ENCODE results near the gene TMEM17. TPM values are rescaled to one million over a fixed set of nuclear protein-coding genes. Genes with fewer than 3 reads are reported as not detected.
A peak's percentile ranks its signal among the peaks of the same experiment; 100 is the strongest.

TMEM17 gene
- polyA plus RNA-seq, 2 of the 4 experiments (the other 2 are of a cell fraction), result 5.2 to 10.2 TPM

DNA sequence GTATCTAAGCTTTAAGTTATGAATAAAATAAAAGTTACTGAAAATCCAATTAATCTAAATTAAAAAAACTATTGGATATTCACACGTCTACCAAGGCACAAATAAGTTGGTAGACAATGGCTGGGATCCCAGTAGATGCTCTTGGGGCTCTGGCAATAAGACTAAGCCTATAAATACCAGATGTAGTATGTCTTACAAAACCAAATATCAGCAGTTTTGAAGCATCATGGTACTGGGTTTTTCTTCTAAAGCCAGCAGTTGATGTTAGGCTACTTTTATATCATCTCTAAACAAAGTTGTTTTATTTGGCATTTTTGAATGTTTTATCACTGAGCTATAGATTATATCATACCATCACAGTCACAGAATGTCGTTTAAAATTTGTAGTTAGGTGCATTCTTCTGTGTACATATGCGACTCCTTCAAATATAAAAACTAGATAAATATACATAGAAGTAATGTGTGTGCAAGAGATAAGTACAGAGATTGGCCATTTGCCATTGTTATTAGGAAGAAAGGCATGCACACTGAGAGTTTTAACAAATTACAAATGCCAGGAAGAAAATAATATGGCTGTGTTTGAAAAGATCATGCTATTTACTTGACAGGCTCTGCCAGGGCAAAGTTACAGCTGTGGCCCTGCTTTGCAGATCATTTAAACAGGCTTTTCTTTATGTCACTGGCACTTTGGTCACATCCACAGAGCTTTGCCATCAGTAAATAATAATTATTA, 21.6 kb upstream of the TMEM17 start (continued):
- TF ChIP-seq, protein P1, sequence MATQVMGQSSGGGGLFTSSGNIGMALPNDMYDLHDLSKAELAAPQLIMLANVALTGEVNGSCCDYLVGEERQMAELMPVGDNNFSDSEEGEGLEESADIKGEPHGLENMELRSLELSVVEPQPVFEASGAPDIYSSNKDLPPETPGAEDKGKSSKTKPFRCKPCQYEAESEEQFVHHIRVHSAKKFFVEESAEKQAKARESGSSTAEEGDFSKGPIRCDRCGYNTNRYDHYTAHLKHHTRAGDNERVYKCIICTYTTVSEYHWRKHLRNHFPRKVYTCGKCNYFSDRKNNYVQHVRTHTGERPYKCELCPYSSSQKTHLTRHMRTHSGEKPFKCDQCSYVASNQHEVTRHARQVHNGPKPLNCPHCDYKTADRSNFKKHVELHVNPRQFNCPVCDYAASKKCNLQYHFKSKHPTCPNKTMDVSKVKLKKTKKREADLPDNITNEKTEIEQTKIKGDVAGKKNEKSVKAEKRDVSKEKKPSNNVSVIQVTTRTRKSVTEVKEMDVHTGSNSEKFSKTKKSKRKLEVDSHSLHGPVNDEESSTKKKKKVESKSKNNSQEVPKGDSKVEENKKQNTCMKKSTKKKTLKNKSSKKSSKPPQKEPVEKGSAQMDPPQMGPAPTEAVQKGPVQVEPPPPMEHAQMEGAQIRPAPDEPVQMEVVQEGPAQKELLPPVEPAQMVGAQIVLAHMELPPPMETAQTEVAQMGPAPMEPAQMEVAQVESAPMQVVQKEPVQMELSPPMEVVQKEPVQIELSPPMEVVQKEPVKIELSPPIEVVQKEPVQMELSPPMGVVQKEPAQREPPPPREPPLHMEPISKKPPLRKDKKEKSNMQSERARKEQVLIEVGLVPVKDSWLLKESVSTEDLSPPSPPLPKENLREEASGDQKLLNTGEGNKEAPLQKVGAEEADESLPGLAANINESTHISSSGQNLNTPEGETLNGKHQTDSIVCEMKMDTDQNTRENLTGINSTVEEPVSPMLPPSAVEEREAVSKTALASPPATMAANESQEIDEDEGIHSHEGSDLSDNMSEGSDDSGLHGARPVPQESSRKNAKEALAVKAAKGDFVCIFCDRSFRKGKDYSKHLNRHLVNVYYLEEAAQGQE (IDR thresholded peaks at IDR 0.05), result no peak

DNA sequence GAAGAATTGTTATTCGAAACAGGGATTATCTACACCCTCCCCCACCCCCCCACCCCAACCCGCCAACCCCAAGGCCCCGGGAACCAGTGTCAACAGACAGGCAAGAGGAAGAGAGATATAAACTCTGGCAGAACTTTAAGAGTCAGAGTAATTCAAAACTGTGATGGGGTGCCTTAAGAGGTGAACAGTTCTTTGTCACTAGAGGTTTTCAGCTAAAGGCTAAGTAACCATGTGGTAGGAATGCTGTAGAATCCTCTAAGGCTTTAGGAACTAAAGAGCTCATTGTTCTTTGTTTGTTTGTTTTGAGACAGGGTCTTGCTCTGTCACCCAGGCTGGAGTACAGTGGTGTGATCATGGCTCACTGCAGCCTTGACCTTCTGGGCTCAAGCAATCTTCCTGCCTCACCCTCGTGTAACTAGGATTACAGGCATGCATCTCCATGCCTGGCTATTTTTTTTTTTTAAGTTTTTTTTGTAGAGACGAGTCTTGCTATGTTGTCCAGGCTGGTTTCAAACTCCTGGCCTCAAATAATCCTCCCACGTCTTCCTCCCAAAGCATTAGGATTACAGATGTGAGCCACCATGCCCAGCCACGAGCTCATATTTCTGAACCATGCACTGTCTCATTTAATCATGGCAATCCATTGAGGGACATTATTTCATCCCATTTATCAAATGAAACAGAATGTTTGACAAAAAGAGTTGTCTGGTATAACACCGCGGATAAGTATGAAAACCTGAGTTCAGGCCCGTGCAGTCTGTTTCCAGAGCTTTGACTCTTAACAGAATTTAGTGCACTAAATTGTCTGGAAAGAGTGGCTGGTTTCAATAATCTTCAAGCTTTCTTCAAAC, 20.8 kb upstream of the TMEM17 start:
- FAIRE-seq, result no peak
- POLR2A ChIA-PET, result interaction anchor here (2.1 kb wide), 1 partner anchor 20 kb away, joined by 6 read pairs; the partner anchor contains the start of gene TMEM17

DNA sequence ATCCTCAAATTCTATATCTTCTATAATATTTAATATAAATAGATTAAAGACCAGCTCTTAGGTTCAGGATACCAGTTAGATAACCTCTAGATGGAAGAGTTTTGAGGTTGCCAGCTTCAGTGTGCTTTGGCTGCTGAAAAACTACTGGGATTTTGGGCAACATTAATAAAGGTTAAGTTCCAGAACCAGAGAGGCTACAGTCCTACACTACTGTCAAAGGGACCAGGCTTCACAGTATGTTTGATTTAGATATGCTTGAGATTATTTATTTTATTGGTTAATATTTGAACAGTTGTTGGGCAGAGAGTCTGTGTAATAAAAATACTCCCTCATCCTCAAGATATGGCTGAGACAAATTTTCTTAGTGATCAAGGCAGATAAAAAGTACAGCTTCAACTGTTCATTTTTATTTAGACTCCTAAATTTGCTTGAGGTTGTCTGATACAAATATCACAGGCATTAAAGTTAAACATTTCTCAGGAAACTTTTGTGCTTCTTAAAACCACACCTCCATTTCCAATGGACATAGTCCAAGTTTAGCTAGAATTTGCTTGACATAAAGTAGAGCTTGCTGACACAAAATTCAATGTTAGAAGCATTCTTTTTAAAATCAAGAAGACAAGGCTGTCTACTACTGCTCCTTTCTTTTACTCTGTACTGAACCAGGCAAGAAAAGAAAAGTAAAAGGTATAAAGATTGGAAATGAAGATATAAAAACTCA, 19.7 kb upstream of the TMEM17 start:
- ATAC-seq (no peak), FAIRE-seq (peak; percentile 65), DNase-seq (ENCODE audit: low read depth in 1 of 2, low spot score in 1 of 2) (no peak)
- TF ChIP-seq CBX8 (IDR thresholded peaks at IDR 0.05) (no peak), ZNF302 (CRISPR knock-in tag; IDR thresholded peaks at IDR 0.05) (no peak), CEBPB (IDR thresholded peaks at IDR 0.05) (no peak)
- TF ChIP-seq, protein P2, sequence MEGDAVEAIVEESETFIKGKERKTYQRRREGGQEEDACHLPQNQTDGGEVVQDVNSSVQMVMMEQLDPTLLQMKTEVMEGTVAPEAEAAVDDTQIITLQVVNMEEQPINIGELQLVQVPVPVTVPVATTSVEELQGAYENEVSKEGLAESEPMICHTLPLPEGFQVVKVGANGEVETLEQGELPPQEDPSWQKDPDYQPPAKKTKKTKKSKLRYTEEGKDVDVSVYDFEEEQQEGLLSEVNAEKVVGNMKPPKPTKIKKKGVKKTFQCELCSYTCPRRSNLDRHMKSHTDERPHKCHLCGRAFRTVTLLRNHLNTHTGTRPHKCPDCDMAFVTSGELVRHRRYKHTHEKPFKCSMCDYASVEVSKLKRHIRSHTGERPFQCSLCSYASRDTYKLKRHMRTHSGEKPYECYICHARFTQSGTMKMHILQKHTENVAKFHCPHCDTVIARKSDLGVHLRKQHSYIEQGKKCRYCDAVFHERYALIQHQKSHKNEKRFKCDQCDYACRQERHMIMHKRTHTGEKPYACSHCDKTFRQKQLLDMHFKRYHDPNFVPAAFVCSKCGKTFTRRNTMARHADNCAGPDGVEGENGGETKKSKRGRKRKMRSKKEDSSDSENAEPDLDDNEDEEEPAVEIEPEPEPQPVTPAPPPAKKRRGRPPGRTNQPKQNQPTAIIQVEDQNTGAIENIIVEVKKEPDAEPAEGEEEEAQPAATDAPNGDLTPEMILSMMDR (IDR thresholded peaks at IDR 0.05), result no peak
- CTCF ChIA-PET, result interaction anchor here (0.7 to 1.4 kb wide), 3 partner anchors 10 to 142 kb away, joined by 3 to 4 read pairs (median 4); no protein-coding TSS in a partner anchor
- peaks cover 32% of the 10 kb centered on the region for H3K4me1 ChIP-seq
- H3K9me3 ChIP-seq, result peaks cover 12% of the 10 kb centered on the region; the same call in 2 of the 3 replicates
- peak overlapping the region; percentile 41 to 46 for H3K27ac ChIP-seq
- peak overlapping the region; percentile 63 for H3K4me2 ChIP-seq
- no peak overlapping the region for H3K4me3 ChIP-seq
- POLR2A ChIA-PET, result interaction anchor here (2.1 kb wide), 1 partner anchor 19 kb away, joined by 6 read pairs; the partner anchor contains the start of gene TMEM17

More for the DNA sequence above, 20.8 kb upstream of the TMEM17 start:
- Histone ChIP-seq H3K4me3 (no peak overlapping the region), H3K9me3 (peaks cover 12% of the 10 kb centered on the region; the same call in 2 of the 3 replicates), H3K4me2 (peak overlapping the region; percentile 63; the same call in 2 of the 3 replicates), H3K27ac (peak overlapping the region; percentile 5 to 32; a peak in 4 of 6 replicates), H3K4me1 (peaks cover 32% of the 10 kb centered on the region)
- ATAC-seq (no peak), DNase-seq (ENCODE audit: low read depth in 1 of 2, low spot score in 1 of 2) (no peak)
- CTCF ChIA-PET, result interaction anchor here (0.9 to 1.7 kb wide), 3 partner anchors 9 to 70 kb away, joined by 3 to 6 read pairs (median 4); no protein-coding TSS in a partner anchor
- no peak for TF ChIP-seq FOXS1 (CRISPR knock-in tag; IDR thresholded peaks at IDR 0.05)
- TF ChIP-seq KDM5A (IDR thresholded peaks at IDR 0.05), result no peak
- TF ChIP-seq RARB (CRISPR knock-in tag; IDR thresholded peaks at IDR 0.05), result no peak
- TF ChIP-seq ZC3H11A (IDR thresholded peaks at IDR 0.05), result no peak
- TF ChIP-seq, protein P3, sequence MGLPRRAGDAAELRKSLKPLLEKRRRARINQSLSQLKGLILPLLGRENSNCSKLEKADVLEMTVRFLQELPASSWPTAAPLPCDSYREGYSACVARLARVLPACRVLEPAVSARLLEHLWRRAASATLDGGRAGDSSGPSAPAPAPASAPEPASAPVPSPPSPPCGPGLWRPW (IDR thresholded peaks at IDR 0.05), result no peak
- TF ChIP-seq CEBPB (IDR thresholded peaks at IDR 0.05), result no peak
- WGBS (ENCODE audit: missing lambda C conversion rate), result 74% methylated on average over 10 of the region's 10 CpGs
